ENCODE measurements around the gene JUNB.
A peak's percentile ranks its signal among the peaks of the same experiment; 100 is the strongest.

Gene JUNB

DNA sequence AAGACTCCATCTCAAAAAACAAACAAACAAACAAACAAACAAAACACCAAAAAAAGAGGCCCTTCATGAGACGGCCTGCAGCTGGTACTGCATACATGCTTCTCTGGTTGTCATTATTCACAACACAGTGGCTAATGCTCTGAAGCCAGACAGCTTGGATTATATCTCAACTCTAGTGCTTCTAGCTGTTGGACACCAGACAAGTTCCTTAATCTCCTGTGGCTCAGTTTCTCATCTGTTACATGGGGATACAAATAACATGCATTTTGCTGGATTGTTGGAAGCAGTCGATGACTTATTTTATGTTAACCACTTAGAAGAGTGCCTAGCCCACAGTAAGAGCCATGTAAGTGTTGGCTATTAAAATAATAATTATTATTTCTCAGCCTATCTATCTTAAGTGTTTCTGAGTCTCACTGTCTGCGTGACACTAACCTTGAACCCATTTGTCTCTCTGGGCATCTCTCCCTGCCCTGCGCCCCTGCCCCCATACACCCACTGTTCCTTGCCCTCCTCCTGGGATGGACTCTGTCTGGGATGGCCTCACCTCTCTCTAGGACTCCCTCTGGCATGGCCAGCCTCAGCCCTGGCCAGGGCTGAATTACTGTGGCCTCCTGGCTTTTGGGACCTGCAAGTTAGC lies 3.1 kb upstream of the JUNB start:
- H3K4me1 ChIP-seq (ENCODE audit: control insufficient read depth, insufficient read depth, low read length), result peaks cover 21% of the 10 kb centered on the region
- H3K27ac ChIP-seq (ENCODE audit: extremely low read depth, low read depth, low read length), result peak overlapping the region; percentile 20; the same call in 1 of the 2 replicates
- ChIA-PET CTCF (interaction anchor here (1.0 to 3.4 kb wide), 6 partner anchors 8 to 28 kb away, joined by 3 to 20 read pairs (median 8); no protein-coding TSS in a partner anchor), POLR2A (interaction anchor here (0.6 to 1.7 kb wide), 6 partner anchors 9 to 1459 kb away, joined by 3 to 7 read pairs (median 4); partner anchors contain the start of genes PRDX2, THSD8 and TRIR)
- no peaks in the 10 kb centered on the region for H3K9me3 ChIP-seq (ENCODE audit: control insufficient read depth, insufficient read depth, low read depth, low read length)
- no peaks in the 10 kb centered on the region for H3K36me3 ChIP-seq (ENCODE audit: control insufficient read depth in 2 of 2, insufficient read depth in 1 of 2, low read length in 2 of 2)
- H3K4me3 ChIP-seq (ENCODE audit: low read depth, low read length), result no peak overlapping the region
- no peak for TF ChIP-seq ZNF558 (tag by site-specific recombination; IDR thresholded peaks at IDR 0.05)
- TF ChIP-seq, protein P1, sequence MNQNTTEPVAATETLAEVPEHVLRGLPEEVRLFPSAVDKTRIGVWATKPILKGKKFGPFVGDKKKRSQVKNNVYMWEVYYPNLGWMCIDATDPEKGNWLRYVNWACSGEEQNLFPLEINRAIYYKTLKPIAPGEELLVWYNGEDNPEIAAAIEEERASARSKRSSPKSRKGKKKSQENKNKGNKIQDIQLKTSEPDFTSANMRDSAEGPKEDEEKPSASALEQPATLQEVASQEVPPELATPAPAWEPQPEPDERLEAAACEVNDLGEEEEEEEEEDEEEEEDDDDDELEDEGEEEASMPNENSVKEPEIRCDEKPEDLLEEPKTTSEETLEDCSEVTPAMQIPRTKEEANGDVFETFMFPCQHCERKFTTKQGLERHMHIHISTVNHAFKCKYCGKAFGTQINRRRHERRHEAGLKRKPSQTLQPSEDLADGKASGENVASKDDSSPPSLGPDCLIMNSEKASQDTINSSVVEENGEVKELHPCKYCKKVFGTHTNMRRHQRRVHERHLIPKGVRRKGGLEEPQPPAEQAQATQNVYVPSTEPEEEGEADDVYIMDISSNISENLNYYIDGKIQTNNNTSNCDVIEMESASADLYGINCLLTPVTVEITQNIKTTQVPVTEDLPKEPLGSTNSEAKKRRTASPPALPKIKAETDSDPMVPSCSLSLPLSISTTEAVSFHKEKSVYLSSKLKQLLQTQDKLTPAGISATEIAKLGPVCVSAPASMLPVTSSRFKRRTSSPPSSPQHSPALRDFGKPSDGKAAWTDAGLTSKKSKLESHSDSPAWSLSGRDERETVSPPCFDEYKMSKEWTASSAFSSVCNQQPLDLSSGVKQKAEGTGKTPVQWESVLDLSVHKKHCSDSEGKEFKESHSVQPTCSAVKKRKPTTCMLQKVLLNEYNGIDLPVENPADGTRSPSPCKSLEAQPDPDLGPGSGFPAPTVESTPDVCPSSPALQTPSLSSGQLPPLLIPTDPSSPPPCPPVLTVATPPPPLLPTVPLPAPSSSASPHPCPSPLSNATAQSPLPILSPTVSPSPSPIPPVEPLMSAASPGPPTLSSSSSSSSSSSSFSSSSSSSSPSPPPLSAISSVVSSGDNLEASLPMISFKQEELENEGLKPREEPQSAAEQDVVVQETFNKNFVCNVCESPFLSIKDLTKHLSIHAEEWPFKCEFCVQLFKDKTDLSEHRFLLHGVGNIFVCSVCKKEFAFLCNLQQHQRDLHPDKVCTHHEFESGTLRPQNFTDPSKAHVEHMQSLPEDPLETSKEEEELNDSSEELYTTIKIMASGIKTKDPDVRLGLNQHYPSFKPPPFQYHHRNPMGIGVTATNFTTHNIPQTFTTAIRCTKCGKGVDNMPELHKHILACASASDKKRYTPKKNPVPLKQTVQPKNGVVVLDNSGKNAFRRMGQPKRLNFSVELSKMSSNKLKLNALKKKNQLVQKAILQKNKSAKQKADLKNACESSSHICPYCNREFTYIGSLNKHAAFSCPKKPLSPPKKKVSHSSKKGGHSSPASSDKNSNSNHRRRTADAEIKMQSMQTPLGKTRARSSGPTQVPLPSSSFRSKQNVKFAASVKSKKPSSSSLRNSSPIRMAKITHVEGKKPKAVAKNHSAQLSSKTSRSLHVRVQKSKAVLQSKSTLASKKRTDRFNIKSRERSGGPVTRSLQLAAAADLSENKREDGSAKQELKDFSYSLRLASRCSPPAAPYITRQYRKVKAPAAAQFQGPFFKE (tag by site-specific recombination; IDR thresholded peaks at IDR 0.05; ENCODE audit: borderline replicate concordance), result no peak
- TF ChIP-seq ZFP41 (tag by site-specific recombination; IDR thresholded peaks at IDR 0.05; ENCODE audit: borderline replicate concordance), result no peak
- TF ChIP-seq ZBTB20 (tag by site-specific recombination; IDR thresholded peaks at IDR 0.05), result peak; percentile 44; the same call in 1 of the 2 replicates
- no peak for TF ChIP-seq ZNF350 (tag by site-specific recombination; IDR thresholded peaks at IDR 0.05)
- no peak for TF ChIP-seq ELK4 (IDR thresholded peaks at IDR 0.05; ENCODE audit: borderline replicate concordance, low read depth, low read length)
- no peak for TF ChIP-seq ZNF426 (tag by site-specific recombination; IDR thresholded peaks at IDR 0.05)
- no peak for TF ChIP-seq ZBTB21 (tag by site-specific recombination; IDR thresholded peaks at IDR 0.05)

GRCh38 chr19:12788682-12789097 lies 2.6 kb upstream of the JUNB start:
- Histone ChIP-seq H3K4me3 (ENCODE audit: low read depth, low read length) (no peak overlapping the region), H3K36me3 (ENCODE audit: control insufficient read depth in 2 of 2, insufficient read depth in 1 of 2, low read length in 2 of 2) (no peaks in the 10 kb centered on the region), H3K4me1 (ENCODE audit: control insufficient read depth, insufficient read depth, low read length) (peaks cover 21% of the 10 kb centered on the region), H3K27ac (ENCODE audit: extremely low read depth, low read depth, low read length) (peak overlapping the region; percentile 20), H3K9me3 (ENCODE audit: control insufficient read depth, insufficient read depth, low read depth, low read length) (no peaks in the 10 kb centered on the region)
- ChIA-PET POLR2A (interaction anchor here (0.6 to 1.2 kb wide), 5 partner anchors 8 to 1459 kb away, joined by 3 to 7 read pairs (median 4); partner anchors contain the start of genes PRDX2 and THSD8), CTCF (interaction anchor here (0.7 to 3.4 kb wide), 5 partner anchors 11 to 37 kb away, joined by 4 to 20 read pairs (median 11); no protein-coding TSS in a partner anchor)
- no peak for TF ChIP-seq HOXA7 (CRISPR knock-in tag; IDR thresholded peaks at IDR 0.05; ENCODE audit: borderline replicate concordance)
- TF ChIP-seq, protein P2, sequence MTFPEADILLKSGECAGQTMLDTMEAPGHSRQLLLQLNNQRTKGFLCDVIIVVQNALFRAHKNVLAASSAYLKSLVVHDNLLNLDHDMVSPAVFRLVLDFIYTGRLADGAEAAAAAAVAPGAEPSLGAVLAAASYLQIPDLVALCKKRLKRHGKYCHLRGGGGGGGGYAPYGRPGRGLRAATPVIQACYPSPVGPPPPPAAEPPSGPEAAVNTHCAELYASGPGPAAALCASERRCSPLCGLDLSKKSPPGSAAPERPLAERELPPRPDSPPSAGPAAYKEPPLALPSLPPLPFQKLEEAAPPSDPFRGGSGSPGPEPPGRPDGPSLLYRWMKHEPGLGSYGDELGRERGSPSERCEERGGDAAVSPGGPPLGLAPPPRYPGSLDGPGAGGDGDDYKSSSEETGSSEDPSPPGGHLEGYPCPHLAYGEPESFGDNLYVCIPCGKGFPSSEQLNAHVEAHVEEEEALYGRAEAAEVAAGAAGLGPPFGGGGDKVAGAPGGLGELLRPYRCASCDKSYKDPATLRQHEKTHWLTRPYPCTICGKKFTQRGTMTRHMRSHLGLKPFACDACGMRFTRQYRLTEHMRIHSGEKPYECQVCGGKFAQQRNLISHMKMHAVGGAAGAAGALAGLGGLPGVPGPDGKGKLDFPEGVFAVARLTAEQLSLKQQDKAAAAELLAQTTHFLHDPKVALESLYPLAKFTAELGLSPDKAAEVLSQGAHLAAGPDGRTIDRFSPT (tag by site-specific recombination; IDR thresholded peaks at IDR 0.05), result peak; percentile 76
- TF ChIP-seq ZNF776 (tag by site-specific recombination; IDR thresholded peaks at IDR 0.05; ENCODE audit: borderline replicate concordance), result no peak
- TF ChIP-seq KLF9 (tag by site-specific recombination; IDR thresholded peaks at IDR 0.05; ENCODE audit: low read depth), result no peak
- TF ChIP-seq WT1 (tag by site-specific recombination; IDR thresholded peaks at IDR 0.05), result no peak
- TF ChIP-seq ZNF621 (tag by site-specific recombination; IDR thresholded peaks at IDR 0.05), result no peak
- TF ChIP-seq, protein P3, sequence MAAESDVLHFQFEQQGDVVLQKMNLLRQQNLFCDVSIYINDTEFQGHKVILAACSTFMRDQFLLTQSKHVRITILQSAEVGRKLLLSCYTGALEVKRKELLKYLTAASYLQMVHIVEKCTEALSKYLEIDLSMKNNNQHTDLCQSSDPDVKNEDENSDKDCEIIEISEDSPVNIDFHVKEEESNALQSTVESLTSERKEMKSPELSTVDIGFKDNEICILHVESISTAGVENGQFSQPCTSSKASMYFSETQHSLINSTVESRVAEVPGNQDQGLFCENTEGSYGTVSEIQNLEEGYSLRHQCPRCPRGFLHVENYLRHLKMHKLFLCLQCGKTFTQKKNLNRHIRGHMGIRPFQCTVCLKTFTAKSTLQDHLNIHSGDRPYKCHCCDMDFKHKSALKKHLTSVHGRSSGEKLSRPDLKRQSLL (tag by site-specific recombination; IDR thresholded peaks at IDR 0.05), result peak; percentile 92
- TF ChIP-seq ZBTB8A (tag by site-specific recombination; IDR thresholded peaks at IDR 0.05), result peak; percentile 82
- TF ChIP-seq ZBTB48 (tag by site-specific recombination; IDR thresholded peaks at IDR 0.05), result peak; percentile 98
- no peak for TF ChIP-seq ZBTB11 (tag by site-specific recombination; conservative IDR thresholded peaks at IDR 0.05; ENCODE audit: low read depth)
- TF ChIP-seq SP3 (tag by site-specific recombination; IDR thresholded peaks at IDR 0.05), result 0 out of 2 replicates have a peak, but pooled peaks have one; percentile 9

Data from HEK293 (cell line).